RWPE1 (cell line): ENCODE results near the gene FNDC3B.
"Not testable (repeated sequence)": the region's sequence is repeated elsewhere in the genome, so short reads cannot be mapped to it uniquely, and the experiment has no call there.

Experiments
- CTCF ChIA-PET: fragments of 350-600 bp; sonication (Branson Sonifier 250); formaldehyde crosslinking; extraction: SDS; loops from one replicate; lab custom pipeline; 2021; lab: Yijun Ruan, JAX
- POLR2A ChIA-PET: fragments of 400-600 bp; formaldehyde crosslinking; extraction: SDS; loops from one replicate; lab custom pipeline; 2020; ENCODE audit warnings: antibody characterized with exemption; ENCODE audit not compliant: low non-redundant PET; lab: Yijun Ruan, JAX
- DNase-seq: peaks from one replicate; pipeline ENCODE4 v3.0.0; 2012; ENCODE audit warnings: low spot score
- H3K27ac ChIP-seq: fragments of 450-650 bp; 2 replicates; pipeline ENCODE4 v1.5.1; 2017
- TF ChIP-seq, protein P1 (sequence below): fragments of 450-650 bp; conservative IDR thresholded peaks from 2 replicates; pipeline ENCODE4 v1.5.1; 2017; ENCODE audit warnings: low read depth, mild to moderate bottlenecking

Gene FNDC3B

DNA sequence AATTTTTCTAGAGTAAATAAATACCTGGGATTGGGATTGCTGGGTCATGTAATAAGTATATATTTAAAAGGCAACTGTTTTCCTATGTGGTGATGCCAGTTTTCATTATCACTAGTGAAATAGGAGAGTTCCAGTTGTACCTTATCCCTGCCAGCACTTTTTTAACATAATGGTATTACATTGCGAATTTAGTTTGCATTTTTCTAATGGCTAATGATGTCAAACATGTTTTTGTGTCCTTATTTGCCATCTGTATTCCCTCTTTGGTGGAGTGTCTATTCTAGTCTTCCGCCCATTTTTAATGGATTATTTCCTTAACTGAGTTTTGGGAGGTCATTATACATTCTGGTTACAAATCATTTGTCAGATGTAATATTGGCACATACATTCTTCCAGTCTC, 320.6 kb downstream of the FNDC3B start:
- POLR2A ChIA-PET: no interaction called here
- DNase-seq: no peak
- CTCF ChIA-PET: no interaction called here
- no peak overlapping the region for H3K27ac ChIP-seq
- TF ChIP-seq, protein P1, sequence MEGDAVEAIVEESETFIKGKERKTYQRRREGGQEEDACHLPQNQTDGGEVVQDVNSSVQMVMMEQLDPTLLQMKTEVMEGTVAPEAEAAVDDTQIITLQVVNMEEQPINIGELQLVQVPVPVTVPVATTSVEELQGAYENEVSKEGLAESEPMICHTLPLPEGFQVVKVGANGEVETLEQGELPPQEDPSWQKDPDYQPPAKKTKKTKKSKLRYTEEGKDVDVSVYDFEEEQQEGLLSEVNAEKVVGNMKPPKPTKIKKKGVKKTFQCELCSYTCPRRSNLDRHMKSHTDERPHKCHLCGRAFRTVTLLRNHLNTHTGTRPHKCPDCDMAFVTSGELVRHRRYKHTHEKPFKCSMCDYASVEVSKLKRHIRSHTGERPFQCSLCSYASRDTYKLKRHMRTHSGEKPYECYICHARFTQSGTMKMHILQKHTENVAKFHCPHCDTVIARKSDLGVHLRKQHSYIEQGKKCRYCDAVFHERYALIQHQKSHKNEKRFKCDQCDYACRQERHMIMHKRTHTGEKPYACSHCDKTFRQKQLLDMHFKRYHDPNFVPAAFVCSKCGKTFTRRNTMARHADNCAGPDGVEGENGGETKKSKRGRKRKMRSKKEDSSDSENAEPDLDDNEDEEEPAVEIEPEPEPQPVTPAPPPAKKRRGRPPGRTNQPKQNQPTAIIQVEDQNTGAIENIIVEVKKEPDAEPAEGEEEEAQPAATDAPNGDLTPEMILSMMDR: no peak

DNA sequence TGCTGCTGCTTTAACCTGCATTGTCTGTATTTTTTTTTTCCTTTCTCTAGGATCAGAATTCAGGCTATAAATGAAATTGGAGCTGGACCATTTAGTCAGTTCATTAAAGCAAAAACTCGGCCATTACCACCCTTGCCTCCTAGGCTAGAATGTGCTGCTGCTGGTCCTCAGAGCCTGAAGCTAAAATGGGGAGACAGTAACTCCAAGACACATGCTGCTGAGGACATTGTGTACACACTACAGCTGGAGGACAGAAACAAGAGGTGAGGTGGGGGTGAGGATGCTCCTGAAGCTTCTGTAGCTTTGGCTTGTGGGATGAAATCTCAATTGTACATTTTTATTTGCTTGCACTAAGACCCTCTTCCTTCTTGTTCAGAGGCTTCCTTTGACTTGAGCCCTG, 323.2 kb downstream of the FNDC3B start:
- H3K27ac ChIP-seq: no peak overlapping the region
- POLR2A ChIA-PET: no interaction called here
- CTCF ChIA-PET: no interaction called here
- TF ChIP-seq, protein P1: no peak
- DNase-seq: no peak

DNA sequence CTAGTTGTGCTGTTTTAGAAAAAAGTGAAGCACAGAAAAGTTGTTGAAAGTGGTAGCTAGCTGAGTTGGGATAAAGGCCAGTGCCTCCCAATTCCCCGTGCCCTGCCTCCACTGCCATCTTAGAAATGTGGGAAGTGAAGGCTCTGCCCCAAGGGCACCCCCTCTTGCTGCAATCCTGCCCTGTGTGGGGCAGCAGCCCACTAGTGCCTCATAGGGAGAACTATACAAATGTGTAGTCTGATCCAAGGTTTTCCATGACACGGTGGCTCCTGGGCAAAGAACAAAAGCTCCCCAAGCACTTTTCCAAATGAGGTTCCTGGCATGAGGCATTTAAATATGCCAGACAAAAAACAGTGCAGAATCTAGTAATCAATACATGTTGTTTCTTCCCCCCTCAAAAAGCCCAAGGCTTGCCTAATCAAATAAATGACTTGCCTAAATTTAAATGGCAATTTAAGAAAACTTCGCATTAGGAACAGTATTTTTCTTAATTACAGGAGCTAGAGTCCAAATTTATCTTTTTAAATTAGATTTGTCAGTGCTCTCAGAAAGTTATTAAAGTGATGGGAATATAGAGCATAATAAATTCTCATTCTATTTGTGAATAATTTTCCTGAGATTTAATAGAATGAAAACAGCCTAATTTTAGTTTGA, 325.1 kb downstream of the FNDC3B start:
- POLR2A ChIA-PET: no interaction called here
- TF ChIP-seq, protein P1: no peak
- DNase-seq: no peak
- CTCF ChIA-PET: interaction anchor here (0.6 to 0.7 kb wide), 3 partner anchors 16 to 554 kb away, joined by 3 read pairs; partner anchors contain the start of gene PLD1
- H3K27ac ChIP-seq: no peak overlapping the region

DNA sequence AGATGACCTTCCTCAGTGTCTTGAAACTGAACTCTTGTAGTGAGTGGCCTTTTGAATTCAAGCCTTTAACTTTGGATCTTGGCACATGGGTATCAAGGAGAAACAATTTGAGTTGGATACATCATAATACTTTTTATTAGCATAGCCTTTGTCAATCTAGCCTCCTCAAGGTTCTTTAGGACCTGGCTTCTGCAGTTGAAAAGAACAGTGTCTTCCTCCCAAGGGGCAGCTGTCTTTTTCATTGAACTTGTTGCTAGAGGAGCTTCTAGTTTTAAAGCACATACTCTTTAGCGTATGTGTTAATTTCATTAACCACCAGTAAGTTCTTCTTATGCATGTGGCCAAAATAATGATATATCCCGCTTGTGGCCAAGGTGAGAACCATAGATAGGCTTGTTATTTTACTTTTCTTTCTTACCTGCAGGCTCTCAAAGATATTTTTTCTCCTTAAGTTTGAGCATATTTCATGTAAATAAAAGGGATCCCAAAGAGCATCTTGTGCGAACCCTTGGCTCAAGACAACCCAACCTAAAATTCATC, 325.7 kb downstream of the FNDC3B start:
- POLR2A ChIA-PET: no interaction called here
- CTCF ChIA-PET: interaction anchor here (0.7 kb wide), 1 partner anchor 15 kb away, joined by 3 read pairs; no protein-coding TSS in a partner anchor
- TF ChIP-seq, protein P1: no peak
- no peak overlapping the region for H3K27ac ChIP-seq
- DNase-seq: no peak

DNA sequence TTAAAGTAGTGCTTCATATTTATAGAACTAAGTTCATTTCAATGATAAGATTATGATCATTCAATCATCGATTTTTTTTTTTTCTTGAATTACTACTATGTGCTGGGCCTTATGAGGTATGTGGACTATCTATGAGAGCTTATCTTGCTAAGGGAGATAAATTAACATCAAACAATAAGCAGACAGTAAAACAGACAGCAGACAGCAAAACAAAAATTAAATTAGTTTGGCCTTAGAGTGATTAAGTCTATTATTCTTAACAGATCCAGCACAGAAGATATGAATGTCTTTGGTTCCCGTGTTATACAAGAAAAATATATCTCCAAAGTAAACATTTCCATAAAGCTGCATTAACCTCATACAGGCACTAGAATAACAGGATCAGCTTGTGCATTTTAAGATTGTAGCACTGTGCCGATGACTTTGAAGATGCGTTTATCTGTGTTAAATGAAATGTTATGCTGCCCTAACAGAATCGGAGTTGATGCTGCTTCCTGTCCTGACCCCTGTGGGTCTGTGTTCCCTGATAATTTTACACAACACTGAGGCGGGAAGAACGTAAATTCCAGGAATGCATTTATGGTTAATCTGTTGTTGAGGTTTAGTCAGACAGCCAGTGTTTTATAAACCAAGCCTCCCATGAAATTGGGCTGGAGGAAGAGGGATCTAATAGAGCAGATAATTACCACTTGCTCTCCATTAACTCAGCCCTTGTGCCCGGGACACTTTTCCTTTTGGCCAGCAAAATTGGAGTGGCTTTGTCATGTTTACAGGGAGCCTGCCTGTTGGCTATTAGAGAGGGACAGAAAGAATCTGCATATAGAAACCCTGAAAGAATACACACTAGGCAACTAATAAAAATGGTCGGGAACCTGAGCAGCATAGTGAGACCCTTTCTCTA, 328.1 kb downstream of the FNDC3B start:
- no peak for DNase-seq
- ChIA-PET POLR2A (no interaction called here), CTCF (no interaction called here)
- TF ChIP-seq, protein P1: no peak
- no peak overlapping the region for H3K27ac ChIP-seq

DNA sequence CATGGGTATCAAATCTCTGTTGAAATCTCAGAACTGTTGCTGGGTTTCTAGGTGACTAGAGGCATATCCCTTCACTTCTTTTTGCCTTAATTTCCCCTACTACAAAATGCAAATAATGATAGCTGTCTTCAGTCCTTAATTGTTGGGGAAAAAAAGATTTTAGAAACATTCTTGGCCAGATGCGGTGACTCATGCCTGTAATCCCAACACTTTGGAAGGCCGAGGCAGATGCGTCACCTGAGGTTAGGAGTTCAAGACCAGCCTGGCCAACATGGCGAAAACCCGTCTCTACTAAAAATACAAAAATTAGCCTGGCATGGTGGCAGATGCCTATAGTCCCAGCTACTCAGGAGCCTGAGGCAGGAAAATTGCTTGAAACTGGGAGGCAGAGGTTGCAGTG, 329.2 kb downstream of the FNDC3B start:
- DNase-seq, POLR2A ChIA-PET, H3K27ac ChIP-seq: not testable (repeated sequence)
- CTCF ChIA-PET: interaction anchor here (0.6 to 0.9 kb wide), 3 partner anchors 24 to 513 kb away, joined by 3 to 5 read pairs (median 4); no protein-coding TSS in a partner anchor
